Ecto neural progenitor cell (in vitro differentiated cells): ENCODE results near the gene A1BG.
"Not testable (repeated sequence)": the region's sequence is repeated elsewhere in the genome, so short reads cannot be mapped to it uniquely, and the experiment has no call there.

ENCODE experiments used
- DNase-seq: peaks from one replicate; pipeline ENCODE4 v3.0.0-alpha.2; 2018; ENCODE audit warnings: low spot score

The A1BG gene

GRCh38 chr19:58334691-58335249 lies 18.5 kb downstream of the A1BG start:
- no peak for DNase-seq

GRCh38 chr19:58332697-58333096 lies 20.6 kb downstream of the A1BG start:
- DNase-seq = no peak

GRCh38 chr19:58330458-58330857 lies 22.8 kb downstream of the A1BG start:
- no peak for DNase-seq

GRCh38 chr19:58328999-58329398 lies 24.3 kb downstream of the A1BG start:
- DNase-seq = peak; percentile 70

GRCh38 chr19:58326914-58327726 lies 26.2 kb downstream of the A1BG start, which contains the start of gene ZSCAN22:
TSS of gene ZSCAN22 (plus strand) at chr19:58326994. CDS start at chr19:58334803, 7,809 bp downstream.
- peak; percentile 97 for DNase-seq

GRCh38 chr19:58326501-58326913 lies 26.8 kb downstream of the A1BG start:
- no peak for DNase-seq

- DNase-seq = no peak
These were observed 27.8 kb downstream of the A1BG start for GRCh38 chr19:58325311-58326022.

GRCh38 chr19:58319241-58319640 lies 34.1 kb downstream of the A1BG start:
- DNase-seq = no peak

GRCh38 chr19:58318297-58318696 lies 35.0 kb downstream of the A1BG start:
- DNase-seq = no peak

- no peak for DNase-seq
These were observed 35.7 kb downstream of the A1BG start for GRCh38 chr19:58317476-58318072.

- DNase-seq = no peak
These were observed 37.7 kb downstream of the A1BG start for GRCh38 chr19:58315580-58315979.

GRCh38 chr19:58311345-58311865 lies 41.9 kb downstream of the A1BG start:
- DNase-seq = no peak

- DNase-seq = not testable (repeated sequence)
These were observed 42.6 kb downstream of the A1BG start for GRCh38 chr19:58310685-58311084.

- DNase-seq = no peak
These were observed 45.6 kb downstream of the A1BG start for GRCh38 chr19:58307736-58308135.

GRCh38 chr19:58305932-58306323 lies 47.4 kb downstream of the A1BG start:
- DNase-seq = no peak

GRCh38 chr19:58305065-58305931 lies 48.0 kb downstream of the A1BG start, which contains the start of gene ERVK3-1:
TSS of gene ERVK3-1 (plus strand) at chr19:58305377. CDS start at chr19:58312169, 6,792 bp downstream.
- peak; percentile 94 for DNase-seq

GRCh38 chr19:58304748-58305064 lies 48.6 kb downstream of the A1BG start:
- DNase-seq = no peak

GRCh38 chr19:58304255-58304654 lies 49.0 kb downstream of the A1BG start:
- no peak for DNase-seq

GRCh38 chr19:58300620-58301019 lies 52.7 kb downstream of the A1BG start:
- DNase-seq = no peak

- DNase-seq = no peak
These were observed 57.2 kb downstream of the A1BG start for GRCh38 chr19:58296104-58296503.
